ENCODE data around the gene PLCH1.

The PLCH1 gene

GRCh38 chr3:155682426-155683343 lies 62.2 kb downstream of the PLCH1 start:
- H3K4me1 ChIP-seq (ENCODE audit: control insufficient read depth, insufficient read depth, low read length), result no peaks in the 10 kb centered on the region
- TF ChIP-seq ZNF549 (tag by site-specific recombination; IDR thresholded peaks at IDR 0.05) (no peak), ZNF704 (tag by site-specific recombination; IDR thresholded peaks at IDR 0.05) (no peak)
- H3K27ac ChIP-seq (ENCODE audit: extremely low read depth, low read depth, low read length), result no peak overlapping the region
- no peaks in the 10 kb centered on the region for H3K36me3 ChIP-seq (ENCODE audit: control insufficient read depth in 2 of 2, insufficient read depth in 1 of 2, low read length in 2 of 2)
- ChIA-PET CTCF (interaction anchor here (0.9 kb wide), 1 partner anchor 300 kb away, joined by 3 read pairs; no protein-coding TSS in a partner anchor), POLR2A (interaction anchor here (0.6 kb wide), 1 partner anchor 26 kb away, joined by 4 read pairs; no protein-coding TSS in a partner anchor)
- no peak overlapping the region for H3K4me3 ChIP-seq (ENCODE audit: low read depth, low read length)
- H3K9me3 ChIP-seq (ENCODE audit: control insufficient read depth, insufficient read depth, low read depth, low read length), result no peaks in the 10 kb centered on the region

GRCh38 chr3:155676252-155676981 lies 68.5 kb downstream of the PLCH1 start:
- ChIA-PET CTCF (no interaction called here), POLR2A (no interaction called here)
- no peaks in the 10 kb centered on the region for H3K36me3 ChIP-seq (ENCODE audit: control insufficient read depth in 2 of 2, insufficient read depth in 1 of 2, low read length in 2 of 2)
- no peak overlapping the region for H3K27ac ChIP-seq (ENCODE audit: extremely low read depth, low read depth, low read length)
- no peaks in the 10 kb centered on the region; the same call in 1 of the 2 replicates for H3K4me1 ChIP-seq (ENCODE audit: control insufficient read depth, insufficient read depth, low read length)
- no peaks in the 10 kb centered on the region for H3K9me3 ChIP-seq (ENCODE audit: control insufficient read depth, insufficient read depth, low read depth, low read length)
- H3K4me3 ChIP-seq (ENCODE audit: low read depth, low read length), result no peak overlapping the region
- peak; percentile 67 for TF ChIP-seq ZBTB17 (tag by site-specific recombination; IDR thresholded peaks at IDR 0.05)
- TF ChIP-seq RBAK (tag by site-specific recombination; IDR thresholded peaks at IDR 0.05), result no peak
- no peak for TF ChIP-seq ZNF175 (tag by site-specific recombination; IDR thresholded peaks at IDR 0.05)
- TF ChIP-seq PATZ1 (tag by site-specific recombination; IDR thresholded peaks at IDR 0.05), result no peak
- TF ChIP-seq ZNF335 (tag by site-specific recombination; conservative IDR thresholded peaks at IDR 0.05), result 0 out of 2 replicates have a peak, but pooled peaks have one; percentile 9
- peak; percentile 18; the same call in 1 of the 2 replicates for TF ChIP-seq ZNF366 (tag by site-specific recombination; conservative IDR thresholded peaks at IDR 0.05)
- no peak for TF ChIP-seq ZNF660 (tag by site-specific recombination; IDR thresholded peaks at IDR 0.05)
- TF ChIP-seq ZNF549 (tag by site-specific recombination; IDR thresholded peaks at IDR 0.05), result no peak
- peak; percentile 63 for TF ChIP-seq ZBTB20 (tag by site-specific recombination; IDR thresholded peaks at IDR 0.05)
- TF ChIP-seq ZNF791 (tag by site-specific recombination; IDR thresholded peaks at IDR 0.05), result no peak
- 0 out of 2 replicates have a peak, but pooled peaks have one; percentile 10 for TF ChIP-seq IKZF3 (tag by site-specific recombination; IDR thresholded peaks at IDR 0.05)
- TF ChIP-seq ZNF169 (tag by site-specific recombination; IDR thresholded peaks at IDR 0.05), result no peak
- peak; percentile 94 for TF ChIP-seq TRIM28 (IDR thresholded peaks at IDR 0.05; ENCODE audit: borderline replicate concordance, low read length)
- TF ChIP-seq ZNF311 (tag by site-specific recombination; IDR thresholded peaks at IDR 0.05; ENCODE audit: borderline replicate concordance), result no peak
- peak; percentile 80 for TF ChIP-seq ZSCAN4 (tag by site-specific recombination; IDR thresholded peaks at IDR 0.05)
- no peak for TF ChIP-seq ZNF280D (tag by site-specific recombination; IDR thresholded peaks at IDR 0.05)
- TF ChIP-seq ZSCAN23 (tag by site-specific recombination; IDR thresholded peaks at IDR 0.05), result no peak
- TF ChIP-seq GLIS2 (tag by site-specific recombination; IDR thresholded peaks at IDR 0.05), result no peak
- TF ChIP-seq MYNN (tag by site-specific recombination; IDR thresholded peaks at IDR 0.05; ENCODE audit: borderline replicate concordance), result no peak
- no peak for TF ChIP-seq ZNF76 (tag by site-specific recombination; IDR thresholded peaks at IDR 0.05; ENCODE audit: borderline replicate concordance, low read depth)
- no peak for TF ChIP-seq ZNF830 (tag by site-specific recombination; IDR thresholded peaks at IDR 0.05; ENCODE audit: low read depth)
- no peak for TF ChIP-seq KLF9 (tag by site-specific recombination; IDR thresholded peaks at IDR 0.05; ENCODE audit: low read depth)
- TF ChIP-seq YY1 (tag by site-specific recombination; IDR thresholded peaks at IDR 0.05), result no peak
- no peak for TF ChIP-seq ZNF16 (tag by site-specific recombination; IDR thresholded peaks at IDR 0.05; ENCODE audit: low read depth)
